IPS DF 6.9 (cell line): ENCODE data around the gene MCF2L.

Experiments used
- DNase-seq: peaks from one replicate; pipeline ENCODE4 v3.0.0-alpha.2; 2013; ENCODE audit warnings: low read depth, low spot score
- H3K27ac ChIP-seq: one replicate; pipeline ENCODE4 v1.5.1; 2013; ENCODE audit warnings: low read length, control low read depth
- H3K27me3 ChIP-seq: 2 replicates; pipeline ENCODE4 v1.6.1; 2013; ENCODE audit warnings: mild to moderate bottlenecking, low read length; ENCODE audit not compliant: control insufficient read depth, insufficient read depth
- H3K36me3 ChIP-seq: 2 replicates; pipeline ENCODE4 v1.6.1; 2013; ENCODE audit warnings: low read length; ENCODE audit not compliant: control insufficient read depth, insufficient read depth
- H3K4me1 ChIP-seq: 2 replicates; pipeline ENCODE4 v1.6.1; 2013; ENCODE audit warnings: low read length; ENCODE audit not compliant: control insufficient read depth, insufficient read depth
- H3K4me3 ChIP-seq: 2 replicates; pipeline ENCODE4 v1.5.1; 2013; ENCODE audit warnings: mild to moderate bottlenecking, low read length
- H3K9me3 ChIP-seq: 2 replicates; pipeline ENCODE4 v1.6.1; 2013; ENCODE audit warnings: low read length, inconsistent platforms; ENCODE audit not compliant: control insufficient read depth, insufficient read depth
- WGBS: extraction: QIAGEN DNeasy Blood & Tissue Kit; methylation state at CpG from one replicate; pipeline ENCODE4 v1.1.7; 2013; ENCODE audit warnings: mixed read lengths, missing lambda C conversion rate; ENCODE audit not compliant: insufficient read length, insufficient coverage; 5-methylcytosine and 5-hydroxymethylcytosine counted together

The MCF2L gene

GRCh38 chr13:113145496-113145895 is 176.5 kb downstream of the MCF2L start:
- H3K4me3 ChIP-seq, result no peak overlapping the region
- no CpG with 5 or more reads among the region's 12 CpGs for WGBS
- H3K36me3 ChIP-seq, result no peaks in the 10 kb centered on the region; the same call in 1 of the 2 replicates
- no peak overlapping the region for H3K27ac ChIP-seq
- no peaks in the 10 kb centered on the region for H3K9me3 ChIP-seq
- 0 out of 2 replicates have a peak, but pooled peaks cover 1% of the 10 kb centered on the region for H3K4me1 ChIP-seq
- DNase-seq, result no peak
- no peaks in the 10 kb centered on the region for H3K27me3 ChIP-seq

- no peak for DNase-seq
- H3K36me3 ChIP-seq, result no peaks in the 10 kb centered on the region; the same call in 1 of the 2 replicates
- no peak overlapping the region for H3K27ac ChIP-seq
- 0 out of 2 replicates have a peak, but pooled peaks cover 1% of the 10 kb centered on the region for H3K4me1 ChIP-seq
- no peaks in the 10 kb centered on the region for H3K27me3 ChIP-seq
- H3K4me3 ChIP-seq, result no peak overlapping the region
- no peaks in the 10 kb centered on the region for H3K9me3 ChIP-seq
- no CpG with 5 or more reads among the region's 15 CpGs for WGBS
Observed at GRCh38 chr13:113145911-113146598, 177.0 kb downstream of the MCF2L start.

- H3K36me3 ChIP-seq, result no peaks in the 10 kb centered on the region; the same call in 1 of the 2 replicates
- H3K4me1 ChIP-seq, result 0 out of 2 replicates have a peak, but pooled peaks cover 1% of the 10 kb centered on the region
- H3K4me3 ChIP-seq, result no peak overlapping the region
- no peaks in the 10 kb centered on the region; the same call in 1 of the 2 replicates for H3K27me3 ChIP-seq
- H3K27ac ChIP-seq, result no peak overlapping the region
- no peak for DNase-seq
- WGBS, result no CpG with 5 or more reads among the region's 9 CpGs
- no peaks in the 10 kb centered on the region for H3K9me3 ChIP-seq
Observed at GRCh38 chr13:113146750-113147149, 177.7 kb downstream of the MCF2L start.

GRCh38 chr13:113147206-113147605 is 178.2 kb downstream of the MCF2L start:
- 0 out of 2 replicates have a peak, but pooled peaks cover 1% of the 10 kb centered on the region for H3K4me1 ChIP-seq
- H3K9me3 ChIP-seq, result no peaks in the 10 kb centered on the region
- WGBS, result no CpG with 5 or more reads among the region's 8 CpGs
- no peaks in the 10 kb centered on the region; the same call in 1 of the 2 replicates for H3K36me3 ChIP-seq
- H3K4me3 ChIP-seq, result no peak overlapping the region
- H3K27ac ChIP-seq, result no peak overlapping the region
- H3K27me3 ChIP-seq, result no peaks in the 10 kb centered on the region; the same call in 1 of the 2 replicates
- no peak for DNase-seq

GRCh38 chr13:113148407-113148806 is 179.4 kb downstream of the MCF2L start:
- Histone ChIP-seq H3K4me1 (0 out of 2 replicates have a peak, but pooled peaks cover 3% of the 10 kb centered on the region), H3K4me3 (no peak overlapping the region), H3K27ac (no peak overlapping the region), H3K9me3 (no peaks in the 10 kb centered on the region), H3K27me3 (peaks cover 2% of the 10 kb centered on the region; the same call in 1 of the 2 replicates), H3K36me3 (no peaks in the 10 kb centered on the region; the same call in 1 of the 2 replicates)
- DNase-seq, result no peak
- WGBS, result no CpG with 5 or more reads among the region's 13 CpGs

- Histone ChIP-seq H3K4me1 (0 out of 2 replicates have a peak, but pooled peaks cover 1% of the 10 kb centered on the region), H3K27ac (no peak overlapping the region), H3K27me3 (peaks cover 2% of the 10 kb centered on the region; the same call in 1 of the 2 replicates), H3K9me3 (no peaks in the 10 kb centered on the region), H3K4me3 (no peak overlapping the region), H3K36me3 (no peaks in the 10 kb centered on the region; the same call in 1 of the 2 replicates)
- no peak for DNase-seq
- no CpG with 5 or more reads among the region's 38 CpGs for WGBS
Observed at GRCh38 chr13:113148940-113149503, 180.0 kb downstream of the MCF2L start.
